Measurements from ENCODE around the gene KEAP1. TPM values are rescaled to one million over a fixed set of nuclear protein-coding genes. Genes with fewer than 3 reads are reported as not detected.

Gene KEAP1
- total RNA-seq, 1 experiment from 2014 or later = 73.0 TPM

- no peak for DNase-seq
- TF ChIP-seq CTCF (IDR thresholded peaks at IDR 0.05; ENCODE audit: insufficient read depth in 1 of 2, low read depth in 1 of 2, low read length in 1 of 2, severe bottlenecking in 1 of 2, unreplicated experiment in 1 of 2) = no peak
- H3K4me1 ChIP-seq = 0 out of 2 replicates have a peak, but pooled peaks cover 2% of the 10 kb centered on the region
- no peak overlapping the region for H3K27ac Mint-ChIP-seq (ENCODE audit: unreplicated experiment)
- intact Hi-C loops (cut with micrococcal nuclease; ENCODE audit: unreplicated experiment) = no loop called here
- no peaks in the 10 kb centered on the region for H3K9me3 ChIP-seq
- H3K4me3 ChIP-seq (ENCODE audit: low read depth, low read length) = no peak overlapping the region
- H3K36me3 Mint-ChIP-seq (ENCODE audit: insufficient read depth, unreplicated experiment) = peaks cover 72% of the 10 kb centered on the region
- POLR2A ChIA-PET = no interaction called here
- CTCF ChIA-PET = no interaction called here
- no TSS peak for BruUV-seq (replicated peaks)
- H3K36me3 ChIP-seq (ENCODE audit: control insufficient read depth, insufficient read depth, low read length) = peaks cover 2% of the 10 kb centered on the region
- H3K27me3 ChIP-seq (replicated peaks; ENCODE audit: control insufficient read depth, insufficient read depth, low read length) = no peaks in the 10 kb centered on the region
- H3K4me1 Mint-ChIP-seq (ENCODE audit: low read depth, unreplicated experiment) = no peaks in the 10 kb centered on the region
- H3K27me3 Mint-ChIP-seq (ENCODE audit: insufficient read depth, unreplicated experiment) = no peaks in the 10 kb centered on the region
- no peak overlapping the region for H3K4me3 Mint-ChIP-seq (ENCODE audit: unreplicated experiment)
- H3K9me3 Mint-ChIP-seq (ENCODE audit: unreplicated experiment) = no peaks in the 10 kb centered on the region
These were observed 46.6 kb upstream of the KEAP1 start for GRCh38 chr19:10549733-10550132.

GRCh38 chr19:10548746-10549276 is 45.7 kb upstream of the KEAP1 start:
- TF ChIP-seq CTCF (IDR thresholded peaks at IDR 0.05; ENCODE audit: insufficient read depth in 1 of 2, low read depth in 1 of 2, low read length in 1 of 2, severe bottlenecking in 1 of 2, unreplicated experiment in 1 of 2) = no peak
- Histone ChIP-seq H3K4me1 (0 out of 2 replicates have a peak, but pooled peaks cover 3% of the 10 kb centered on the region), H3K27me3 (replicated peaks; ENCODE audit: control insufficient read depth, insufficient read depth, low read length) (no peaks in the 10 kb centered on the region), H3K4me3 (ENCODE audit: low read depth, low read length) (no peak overlapping the region), H3K9me3 (no peaks in the 10 kb centered on the region), H3K36me3 (ENCODE audit: control insufficient read depth, insufficient read depth, low read length) (peaks cover 2% of the 10 kb centered on the region)
- H3K27me3 Mint-ChIP-seq (ENCODE audit: insufficient read depth, unreplicated experiment) = no peaks in the 10 kb centered on the region
- H3K36me3 Mint-ChIP-seq (ENCODE audit: insufficient read depth, unreplicated experiment) = peaks cover 62% of the 10 kb centered on the region
- ChIA-PET CTCF (no interaction called here), POLR2A (no interaction called here)
- H3K4me3 Mint-ChIP-seq (ENCODE audit: unreplicated experiment) = no peak overlapping the region
- no peaks in the 10 kb centered on the region for H3K9me3 Mint-ChIP-seq (ENCODE audit: unreplicated experiment)
- no TSS peak for BruUV-seq (replicated peaks)
- intact Hi-C loops (cut with micrococcal nuclease; ENCODE audit: unreplicated experiment) = no loop called here
- DNase-seq = no peak
- H3K4me1 Mint-ChIP-seq (ENCODE audit: low read depth, unreplicated experiment) = no peaks in the 10 kb centered on the region
- no peak overlapping the region for H3K27ac Mint-ChIP-seq (ENCODE audit: unreplicated experiment)

GRCh38 chr19:10546817-10547216 is 43.7 kb upstream of the KEAP1 start:
- TSS peak; percentile 11 for BruUV-seq (replicated peaks)
- no peak for TF ChIP-seq CTCF (IDR thresholded peaks at IDR 0.05; ENCODE audit: insufficient read depth in 1 of 2, low read depth in 1 of 2, low read length in 1 of 2, severe bottlenecking in 1 of 2, unreplicated experiment in 1 of 2)
- intact Hi-C loops (cut with micrococcal nuclease; ENCODE audit: unreplicated experiment) = no loop called here
- Mint-ChIP-seq H3K27me3 (ENCODE audit: insufficient read depth, unreplicated experiment) (no peaks in the 10 kb centered on the region), H3K9me3 (ENCODE audit: unreplicated experiment) (no peaks in the 10 kb centered on the region), H3K4me3 (ENCODE audit: unreplicated experiment) (no peak overlapping the region), H3K27ac (ENCODE audit: unreplicated experiment) (no peak overlapping the region), H3K4me1 (ENCODE audit: low read depth, unreplicated experiment) (no peaks in the 10 kb centered on the region), H3K36me3 (ENCODE audit: insufficient read depth, unreplicated experiment) (peaks cover 43% of the 10 kb centered on the region)
- H3K36me3 ChIP-seq (ENCODE audit: control insufficient read depth, insufficient read depth, low read length) = peaks cover 2% of the 10 kb centered on the region
- no peaks in the 10 kb centered on the region for H3K27me3 ChIP-seq (replicated peaks; ENCODE audit: control insufficient read depth, insufficient read depth, low read length)
- POLR2A ChIA-PET = no interaction called here
- H3K4me1 ChIP-seq = peaks cover 3% of the 10 kb centered on the region; the same call in 1 of the 2 replicates
- DNase-seq = no peak
- H3K9me3 ChIP-seq = no peaks in the 10 kb centered on the region
- H3K4me3 ChIP-seq (ENCODE audit: low read depth, low read length) = no peak overlapping the region
- CTCF ChIA-PET = no interaction called here

All from Caco-2 (cell line).